Nephron progenitor cell (in vitro differentiated cells): ENCODE results near the gene OR11L1.

Experiments used
- DNase-seq: peaks from one replicate; pipeline ENCODE4 v3.0.0; 2021
- H3K27ac Mint-ChIP-seq: 2 replicates; pipeline ENCODE4 v1.8.0; 2021; ENCODE audit warnings: mild to moderate bottlenecking, moderate library complexity, mixed read lengths
- H3K27me3 Mint-ChIP-seq: 2 replicates; pipeline ENCODE4 v1.8.0; 2021; ENCODE audit warnings: mild to moderate bottlenecking, low read depth, mixed read lengths; ENCODE audit not compliant: poor library complexity
- H3K36me3 Mint-ChIP-seq: 2 replicates; pipeline ENCODE4 v1.8.0; 2021; ENCODE audit warnings: low read depth, mixed read lengths
- H3K4me1 Mint-ChIP-seq: 2 replicates; pipeline ENCODE4 v1.8.0; 2021; ENCODE audit warnings: mixed read lengths
- H3K4me3 Mint-ChIP-seq: 2 replicates; pipeline ENCODE4 v1.8.0; 2021; ENCODE audit warnings: mild to moderate bottlenecking, moderate library complexity, mixed read lengths
- H3K9me3 Mint-ChIP-seq: 2 replicates; pipeline ENCODE4 v1.8.0; 2021; ENCODE audit warnings: mild to moderate bottlenecking, moderate library complexity, mixed read lengths
- TF ChIP-seq, protein P1 (sequence below): fragments of 200-600 bp; sonication (generic); IDR thresholded peaks from 2 replicates; pipeline ENCODE4 v1.5.0; 2021; ENCODE audit warnings: antibody characterized with exemption

Gene OR11L1

DNA sequence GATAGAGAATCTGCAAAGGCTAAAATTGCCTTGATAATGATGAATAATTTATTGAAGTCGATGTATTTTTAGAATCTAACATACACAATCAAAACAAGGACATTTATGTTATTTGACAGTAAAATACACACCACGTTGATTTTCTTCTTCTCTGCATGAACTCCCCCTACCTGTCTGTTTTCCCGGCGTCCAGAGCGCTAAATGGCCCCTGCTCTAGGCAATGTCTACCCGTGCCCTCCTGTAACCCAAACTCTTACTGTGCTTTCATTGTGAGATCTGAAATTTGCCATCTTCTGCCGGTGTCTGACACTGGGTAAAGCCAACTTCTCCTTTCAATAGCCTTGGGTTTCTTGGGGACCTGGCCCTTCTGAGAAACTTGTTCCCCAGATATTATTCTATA lies 6.7 kb upstream of the OR11L1 start:
- peaks cover 29% of the 10 kb centered on the region for H3K9me3 Mint-ChIP-seq
- H3K27ac Mint-ChIP-seq = no peak overlapping the region
- H3K36me3 Mint-ChIP-seq = no peaks in the 10 kb centered on the region
- H3K27me3 Mint-ChIP-seq = peaks cover 2% of the 10 kb centered on the region
- TF ChIP-seq, protein P1, sequence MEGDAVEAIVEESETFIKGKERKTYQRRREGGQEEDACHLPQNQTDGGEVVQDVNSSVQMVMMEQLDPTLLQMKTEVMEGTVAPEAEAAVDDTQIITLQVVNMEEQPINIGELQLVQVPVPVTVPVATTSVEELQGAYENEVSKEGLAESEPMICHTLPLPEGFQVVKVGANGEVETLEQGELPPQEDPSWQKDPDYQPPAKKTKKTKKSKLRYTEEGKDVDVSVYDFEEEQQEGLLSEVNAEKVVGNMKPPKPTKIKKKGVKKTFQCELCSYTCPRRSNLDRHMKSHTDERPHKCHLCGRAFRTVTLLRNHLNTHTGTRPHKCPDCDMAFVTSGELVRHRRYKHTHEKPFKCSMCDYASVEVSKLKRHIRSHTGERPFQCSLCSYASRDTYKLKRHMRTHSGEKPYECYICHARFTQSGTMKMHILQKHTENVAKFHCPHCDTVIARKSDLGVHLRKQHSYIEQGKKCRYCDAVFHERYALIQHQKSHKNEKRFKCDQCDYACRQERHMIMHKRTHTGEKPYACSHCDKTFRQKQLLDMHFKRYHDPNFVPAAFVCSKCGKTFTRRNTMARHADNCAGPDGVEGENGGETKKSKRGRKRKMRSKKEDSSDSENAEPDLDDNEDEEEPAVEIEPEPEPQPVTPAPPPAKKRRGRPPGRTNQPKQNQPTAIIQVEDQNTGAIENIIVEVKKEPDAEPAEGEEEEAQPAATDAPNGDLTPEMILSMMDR = no peak
- no peak for DNase-seq
- no peaks in the 10 kb centered on the region for H3K4me1 Mint-ChIP-seq
- H3K4me3 Mint-ChIP-seq = no peak overlapping the region

DNA sequence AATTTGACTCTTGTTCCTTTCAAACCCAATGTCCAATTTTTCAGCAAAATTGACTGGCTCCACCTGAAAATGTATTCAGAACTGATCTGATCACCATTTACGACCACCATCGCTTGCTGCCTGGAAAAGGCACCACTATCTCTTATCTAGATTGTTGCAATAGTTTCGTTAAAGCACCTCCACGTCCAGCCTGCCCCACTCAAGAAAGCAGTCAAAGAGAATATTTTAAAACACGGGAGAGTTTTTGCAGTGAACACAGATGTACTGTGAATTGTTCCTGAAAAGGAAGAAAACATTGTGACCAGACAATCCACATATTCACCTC lies 4.0 kb upstream of the OR11L1 start:
- no peak overlapping the region for H3K27ac Mint-ChIP-seq
- H3K4me1 Mint-ChIP-seq = no peaks in the 10 kb centered on the region
- H3K4me3 Mint-ChIP-seq = no peak overlapping the region
- TF ChIP-seq, protein P1 = no peak
- DNase-seq = no peak
- no peaks in the 10 kb centered on the region for H3K36me3 Mint-ChIP-seq
- H3K27me3 Mint-ChIP-seq = no peaks in the 10 kb centered on the region
- H3K9me3 Mint-ChIP-seq = peaks cover 26% of the 10 kb centered on the region

- H3K27me3 Mint-ChIP-seq = no peaks in the 10 kb centered on the region
- no peaks in the 10 kb centered on the region for H3K4me1 Mint-ChIP-seq
- H3K4me3 Mint-ChIP-seq = no peak overlapping the region
- TF ChIP-seq, protein P1 = no peak
- no peak overlapping the region for H3K27ac Mint-ChIP-seq
- H3K9me3 Mint-ChIP-seq = peaks cover 30% of the 10 kb centered on the region
- no peaks in the 10 kb centered on the region for H3K36me3 Mint-ChIP-seq
- DNase-seq = no peak
Observed at GRCh38 chr1:247845011-247845692, 3.5 kb upstream of the OR11L1 start.

DNA sequence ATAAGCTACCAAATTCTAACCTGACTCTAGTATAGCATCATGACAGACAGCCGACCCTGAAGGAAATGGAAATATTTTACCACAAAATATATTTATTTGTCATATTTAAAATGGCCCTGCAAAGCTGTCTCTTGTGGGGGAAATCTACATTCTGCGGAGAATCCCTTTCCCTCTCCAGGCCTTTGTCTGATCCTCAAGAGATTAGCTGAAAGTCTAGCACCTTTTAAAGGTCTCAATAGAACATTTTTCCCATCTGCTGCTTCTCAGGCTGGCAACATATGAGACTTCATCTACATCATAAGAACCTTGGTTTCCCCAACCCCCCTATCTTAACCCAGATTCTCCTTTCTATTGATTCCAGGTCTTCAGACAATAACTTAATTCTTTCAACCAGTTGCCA lies 1.7 kb upstream of the OR11L1 start:
- Mint-ChIP-seq H3K36me3 (no peaks in the 10 kb centered on the region), H3K4me3 (no peak overlapping the region), H3K27me3 (no peaks in the 10 kb centered on the region), H3K27ac (no peak overlapping the region), H3K9me3 (peaks cover 39% of the 10 kb centered on the region), H3K4me1 (no peaks in the 10 kb centered on the region)
- TF ChIP-seq, protein P1 = no peak
- no peak for DNase-seq

GRCh38 chr1:247840818-247841217 lies 878 bp downstream of the OR11L1 start:
- TF ChIP-seq, protein P1 = no peak
- no peaks in the 10 kb centered on the region for H3K27me3 Mint-ChIP-seq
- H3K36me3 Mint-ChIP-seq = no peaks in the 10 kb centered on the region
- peaks cover 54% of the 10 kb centered on the region for H3K9me3 Mint-ChIP-seq
- no peak for DNase-seq
- H3K4me1 Mint-ChIP-seq = no peaks in the 10 kb centered on the region
- no peak overlapping the region for H3K27ac Mint-ChIP-seq
- no peak overlapping the region for H3K4me3 Mint-ChIP-seq

DNA sequence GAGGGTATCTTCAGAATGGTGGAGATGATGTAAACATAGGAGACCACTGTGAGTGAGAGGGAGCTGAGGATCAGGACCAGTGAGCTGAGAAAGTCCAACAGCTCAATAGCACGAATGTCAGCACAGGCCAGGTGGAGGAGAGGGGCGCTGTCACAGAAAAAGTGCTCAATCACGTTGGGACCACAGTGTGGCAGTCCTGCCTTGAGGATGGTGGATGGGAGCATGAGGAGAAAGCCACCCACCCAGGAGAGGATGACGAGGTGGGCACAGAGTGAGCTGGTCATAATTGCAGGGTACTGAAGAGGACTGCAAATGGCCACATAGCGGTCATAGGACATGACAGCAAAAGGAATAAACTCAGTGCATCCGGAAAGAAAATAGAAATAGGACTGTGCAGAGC lies 8.1 kb downstream of the OR11L1 start:
- no peak overlapping the region for H3K27ac Mint-ChIP-seq
- TF ChIP-seq, protein P1 = no peak
- no peaks in the 10 kb centered on the region for H3K4me1 Mint-ChIP-seq
- peaks cover 9% of the 10 kb centered on the region for H3K27me3 Mint-ChIP-seq
- H3K9me3 Mint-ChIP-seq = peaks cover 44% of the 10 kb centered on the region
- H3K4me3 Mint-ChIP-seq = no peak overlapping the region
- no peaks in the 10 kb centered on the region for H3K36me3 Mint-ChIP-seq
- DNase-seq = no peak
